GM12878 (cell line): Measurements from ENCODE around the gene MESP2. TPM values are rescaled to one million over a fixed set of nuclear protein-coding genes. Genes with fewer than 3 reads are reported as not detected.

Experiments
- ATAC-seq: fragments of 200-7000 bp; cut with Tn5 transposase; 3 replicates; pipeline ENCODE4 v1.9.1; 2020; ENCODE audit warnings: mild to moderate bottlenecking, moderate library complexity
- BruUV-seq: library from RNA; stranded (reverse); fragments of 400-500 nt; replicated peaks from 2 replicates; lab custom pipeline; 2021; lab: Mats Ljungman, UMichigan
- CTCF ChIA-PET: fragments of 300-600 bp; sonication (Branson Sonifier 250); formaldehyde crosslinking; extraction: SDS; loops from one replicate; lab custom pipeline; 2021; ENCODE audit warnings: inconsistent platforms; lab: Yijun Ruan, JAX
- POLR2A ChIA-PET: fragments of 350-600 bp; formaldehyde crosslinking; extraction: SDS; loops from one replicate; lab custom pipeline; 2021; ENCODE audit warnings: inconsistent platforms; lab: Charles Lee
- RAD21 ChIA-PET: fragments of 300-600 bp; sonication (Branson Sonifier 250); formaldehyde crosslinking; loops from one replicate; lab custom pipeline; 2023; ENCODE audit warnings: antibody characterized with exemption; ENCODE audit not compliant: unreplicated experiment; lab: Charles Lee
- SMC1A ChIA-PET: fragments of 300-600 bp; sonication (Branson Sonifier 250); formaldehyde crosslinking; loops from one replicate; lab custom pipeline; 2023; ENCODE audit not compliant: unreplicated experiment, uncharacterized antibody; lab: Charles Lee
- DNase-seq: peaks from one replicate; pipeline ENCODE4 v3.0.0-alpha.2; 2011; ENCODE audit warnings: low read depth, low spot score
- FAIRE-seq: peaks from 3 replicates; lab custom pipeline; 2011; peaks lifted over from hg19 to GRCh38; lab: Jason Lieb, UNC
- H2AFZ ChIP-seq: 2 replicates; pipeline ENCODE4 v1.6.0; 2011; ENCODE audit warnings: low read depth, low read length, control low read depth; ENCODE audit not compliant: control insufficient read depth
- H3K27ac ChIP-seq: 2 replicates; pipeline ENCODE4 v1.5.1; 2011; ENCODE audit warnings: control low read depth; ENCODE audit not compliant: control insufficient read depth, insufficient read depth
- H3K27me3 ChIP-seq, 2 experiments: replicated peaks in 1 of 2; 2 replicates each; pipeline versions ENCODE4 v1.6.0 to v1.6.1; 2011; ENCODE audit warnings: low read length in 1 of 2; ENCODE audit not compliant: control insufficient read depth in 2 of 2, insufficient read depth in 2 of 2
- H3K36me3 ChIP-seq, 2 experiments: 2 replicates each; pipeline ENCODE4 v1.5.1; 2011; ENCODE audit warnings: low read length in 1 of 2; ENCODE audit not compliant: control insufficient read depth in 2 of 2, insufficient read depth in 2 of 2
- H3K4me1 ChIP-seq: 2 replicates; pipeline ENCODE4 v1.6.1; 2011; ENCODE audit warnings: mild to moderate bottlenecking, low read length, moderate library complexity, mixed read lengths; ENCODE audit not compliant: control insufficient read depth, insufficient read depth
- H3K4me2 ChIP-seq: 2 replicates; pipeline ENCODE4 v1.6.0; 2011; ENCODE audit warnings: control low read depth; ENCODE audit not compliant: control insufficient read depth, insufficient read depth
- H3K4me3 ChIP-seq: fragments of 200-600 bp; sonication (generic); 2 replicates; pipeline ENCODE4 v1.5.1; 2016
- H3K79me2 ChIP-seq: 2 replicates; pipeline ENCODE4 v1.6.0; 2011; ENCODE audit warnings: low read length; ENCODE audit not compliant: control insufficient read depth, insufficient read depth
- H3K9ac ChIP-seq: 2 replicates; pipeline ENCODE4 v1.8.0; 2011; ENCODE audit warnings: low read length, control low read depth, mixed read lengths; ENCODE audit not compliant: control insufficient read depth, insufficient read depth
- H3K9me3 ChIP-seq: replicated peaks from 3 replicates; pipeline ENCODE4 v1.5.1; 2011; ENCODE audit warnings: mild to moderate bottlenecking, low read length; ENCODE audit not compliant: control insufficient read depth, insufficient read depth
- H4K20me1 ChIP-seq: 2 replicates; pipeline ENCODE4 v1.6.0; 2011; ENCODE audit not compliant: control insufficient read depth, insufficient read depth
- CHD2 ChIP-seq: IDR thresholded peaks from 2 replicates; pipeline ENCODE4 v1.6.1; 2011; ENCODE audit warnings: low read depth, low read length, improper control_type of control experiment, borderline replicate concordance
- CTCF ChIP-seq, 3 experiments: IDR thresholded peaks in 2 of 3; conservative IDR thresholded peaks in 1 of 3; 2 replicates each; pipeline ENCODE4 v1.5.1; 2011; ENCODE audit warnings: low read depth in 3 of 3, low read length in 3 of 3, mild to moderate bottlenecking in 3 of 3, control low read depth in 2 of 3, moderate library complexity in 2 of 3, inconsistent platforms in 1 of 3, mixed read lengths in 1 of 3; ENCODE audit not compliant: control insufficient read depth in 2 of 3, insufficient read depth in 1 of 3; ENCODE audit errors: extremely low read depth in 1 of 3
- FOS ChIP-seq: IDR thresholded peaks from 3 replicates; pipeline ENCODE4 v1.6.1; 2011; ENCODE audit warnings: borderline replicate concordance; ENCODE audit not compliant: insufficient read length; ENCODE audit errors: extremely low read depth
- FOXM1 ChIP-seq: IDR thresholded peaks from 2 replicates; pipeline ENCODE4 v1.6.1; 2012; ENCODE audit warnings: low read depth, mild to moderate bottlenecking, inconsistent platforms, low read length, moderate library complexity
- HDGF ChIP-seq: fragments of 450-650 bp; IDR thresholded peaks from 2 replicates; pipeline ENCODE4 v1.6.1; 2016; ENCODE audit warnings: antibody characterized with exemption
- MAX ChIP-seq: IDR thresholded peaks from 2 replicates; pipeline ENCODE4 v1.6.1; 2012; ENCODE audit warnings: low read depth, low read length, improper control_type of control experiment
- NRF1 ChIP-seq: conservative IDR thresholded peaks from 2 replicates; pipeline ENCODE4 v1.6.1; 2011; ENCODE audit warnings: mild to moderate bottlenecking, low read depth, low read length, improper control_type of control experiment
- POLR2AphosphoS5 ChIP-seq: IDR thresholded peaks from 2 replicates; pipeline ENCODE4 v1.6.1; 2011; ENCODE audit warnings: mild to moderate bottlenecking, low read length, inconsistent platforms
- RAD51 ChIP-seq: fragments of 450-650 bp; IDR thresholded peaks from 2 replicates; pipeline ENCODE4 v1.6.1; 2016; ENCODE audit warnings: moderate library complexity, mild to moderate bottlenecking, inconsistent platforms
- RB1 ChIP-seq: fragments of 450-650 bp; formaldehyde crosslinking; IDR thresholded peaks from 2 replicates; pipeline ENCODE4 v1.6.1; 2017; ENCODE audit warnings: mild to moderate bottlenecking, borderline replicate concordance
- RBBP5 ChIP-seq: fragments of 200-600 bp; sonication (generic); conservative IDR thresholded peaks from 2 replicates; pipeline ENCODE4 v1.6.1; 2016
- RCOR1 ChIP-seq: conservative IDR thresholded peaks from 2 replicates; pipeline ENCODE4 v1.6.1; 2012; ENCODE audit warnings: low read depth, low read length, improper control_type of control experiment
- SKIL ChIP-seq: fragments of 450-650 bp; IDR thresholded peaks from 2 replicates; pipeline ENCODE4 v1.6.1; 2017; ENCODE audit warnings: mild to moderate bottlenecking, low read depth, inconsistent platforms; ENCODE audit not compliant: poor library complexity, severe bottlenecking
- ZNF217 ChIP-seq: fragments of 450-650 bp; IDR thresholded peaks from 2 replicates; pipeline ENCODE4 v1.6.1; 2017; ENCODE audit warnings: antibody characterized with exemption, mild to moderate bottlenecking
- ZNF592 ChIP-seq: fragments of 450-650 bp; IDR thresholded peaks from 2 replicates; pipeline ENCODE4 v1.6.1; 2017; ENCODE audit warnings: mild to moderate bottlenecking, moderate library complexity
- WGBS: methylation state at CpG from one replicate; pipeline ENCODE4 v1.1.6; 2016; ENCODE audit warnings: low lambda C conversion rate; ENCODE audit not compliant: insufficient replicate concordance, insufficient coverage; ENCODE audit errors: missing lambda C conversion rate; 5-methylcytosine and 5-hydroxymethylcytosine counted together
- in situ Hi-C: fragments of 300-500 bp; cut with MboI; formaldehyde crosslinking; loops from 9 replicates; pipeline ENCODE4 v1.14.3; 2018; ENCODE audit warnings: mixed read lengths
- intact Hi-C: fragments of 100-400 bp; cut with micrococcal nuclease; formaldehyde crosslinking; loops from one replicate; pipeline ENCODE4 v1.14.2; 2022; ENCODE audit not compliant: unreplicated experiment
- polyA plus RNA-seq, 11 experiments: library from polyadenylated mRNA; depleted of rRNA in 4 of 11; unstranded in 6 of 11; stranded (reverse) in 5 of 11; fragments of >200 nt; fragmentation: Nextera tagmentation in 4 of 11; fragmentation: Illumina TruSeq in 1 of 11; extraction: Ambion mirVana in 4 of 11; extraction: Trizol in 1 of 11; gene quantifications; 1 replicate in 1 of 11; 2 replicates in 10 of 11; pipeline versions ENCODE4 v1.2.1 to v1.2.3, GENCODE V29; 2011 to 2016; ENCODE audit warnings: inconsistent platforms in 2 of 11, missing spikeins in 2 of 11, low read depth in 1 of 11
- total RNA-seq, 4 experiments: library from RNA; depleted of rRNA in 3 of 4; stranded (reverse); fragments of >200 nt in 3 of 4; fragmentation: Illumina TruSeq in 1 of 4; extraction: Trizol in 1 of 4; gene quantifications; 2 replicates each; pipeline versions ENCODE4 v1.2.1 to v1.2.3, GENCODE V29; 2013 to 2021

The MESP2 gene
- total and polyA plus RNA-seq, 10 of the 15 experiments (the other 5 are each of a cell fraction or from before 2014, with no cell fraction given), result 0.04 TPM; not detected in 9

GRCh38 chr15:89817701-89818280 is 41.7 kb downstream of the MESP2 start (continued):
- TF ChIP-seq FOS, result no peak
- TF ChIP-seq POLR2AphosphoS5, result no peak
- no peak for TF ChIP-seq RCOR1

GRCh38 chr15:89818287-89818686 is 42.2 kb downstream of the MESP2 start:
- ChIA-PET CTCF (no interaction called here), SMC1A (no interaction called here), POLR2A (no interaction called here), RAD21 (no interaction called here)
- no peak for DNase-seq
- Histone ChIP-seq H2AFZ (no peak overlapping the region), H3K4me3 (no peak overlapping the region), H3K9me3 (no peaks in the 10 kb centered on the region; the same call in 2 of the 3 replicates), H3K9ac (no peak overlapping the region), H3K27ac (no peak overlapping the region), H3K4me1 (peaks cover 6% of the 10 kb centered on the region), H3K4me2 (no peak overlapping the region), H3K79me2 (no peaks in the 10 kb centered on the region), H3K27me3 (peaks cover 4 to 6% of the 10 kb centered on the region in 2 experiments; a peak in 3 of 4 replicates), H3K36me3 (no peaks in the 10 kb centered on the region), H4K20me1 (no peaks in the 10 kb centered on the region)
- in situ Hi-C loops, result no loop called here
- no peak for ATAC-seq
- 54% methylated on average over 10 of the region's 10 CpGs for WGBS
- no peak for FAIRE-seq
- intact Hi-C loops, result no loop called here
- BruUV-seq, result no TSS peak
- TF ChIP-seq HDGF, result no peak
- no peak for TF ChIP-seq CHD2
- no peak for TF ChIP-seq CTCF (IDR thresholded peaks at IDR 0.05 in 2 of 3, conservative IDR thresholded peaks at IDR 0.05 in 1 of 3; ENCODE audit: control insufficient read depth in 2 of 3, extremely low read depth in 1 of 3, insufficient read depth in 1 of 3, low read depth in 3 of 3, low read length in 3 of 3)
- no peak for TF ChIP-seq RBBP5
- no peak for TF ChIP-seq NRF1
- no peak for TF ChIP-seq RAD51
- no peak for TF ChIP-seq SKIL
- TF ChIP-seq FOXM1, result no peak
- TF ChIP-seq ZNF592, result no peak
- TF ChIP-seq MAX, result no peak
- no peak for TF ChIP-seq ZNF217
- no peak for TF ChIP-seq RB1
